ENCODE measurements around the gene EPHA4. TPM values are rescaled to one million over a fixed set of nuclear protein-coding genes. Genes with fewer than 3 reads are reported as not detected.

EPHA4 gene
- polyA plus RNA-seq, 1 of the 3 experiments (the other 2 are of a cell fraction) = 0.90 TPM

GRCh38 chr2:221478485-221478863 lies 93.6 kb downstream of the EPHA4 start (continued):
- TF ChIP-seq NRF1 (IDR thresholded peaks at IDR 0.05; ENCODE audit: low read depth, low read length) = no peak
- TF ChIP-seq EP300 (IDR thresholded peaks at IDR 0.05; ENCODE audit: borderline replicate concordance in 1 of 2, low read depth in 1 of 2, low read length in 1 of 2) = no peak

DNA sequence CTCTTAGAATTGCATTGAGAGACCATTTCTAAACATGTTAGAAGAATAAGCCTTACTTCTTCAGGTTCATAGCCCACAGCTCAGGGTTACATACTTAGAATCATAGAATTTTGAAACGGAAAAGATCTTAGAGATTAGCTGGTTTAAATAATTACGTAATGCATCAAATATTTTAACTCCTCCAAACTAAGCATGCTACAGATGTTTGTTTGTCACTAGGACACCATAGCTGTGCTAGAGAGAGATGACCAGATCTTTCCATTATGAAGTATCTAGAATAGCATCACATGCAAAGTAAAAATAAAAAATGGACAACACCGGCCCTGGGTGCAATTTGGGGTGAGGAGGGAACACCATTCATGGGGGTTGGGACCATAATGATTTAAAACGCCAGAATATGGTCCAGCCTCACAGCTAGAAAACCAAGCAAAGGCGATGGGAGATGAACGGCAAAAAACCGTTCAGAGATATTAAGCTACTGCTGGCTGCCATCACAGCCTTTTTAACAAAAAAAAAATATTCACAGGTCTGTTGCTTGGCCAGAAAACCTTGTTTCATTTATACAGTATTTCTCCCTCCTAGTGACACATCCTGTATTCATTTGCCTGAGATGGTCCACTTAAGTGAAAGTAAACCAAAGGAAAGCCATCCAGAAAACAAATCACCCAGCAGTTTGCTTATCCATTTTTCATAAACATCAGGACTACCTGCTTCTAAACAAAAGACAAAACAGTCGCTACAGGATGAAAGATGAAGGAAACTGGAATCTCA lies 94.2 kb downstream of the EPHA4 start:
- CTCF ChIA-PET = no interaction called here
- no peaks in the 10 kb centered on the region for H3K36me3 ChIP-seq (replicated peaks in 1 of 2; ENCODE audit: control insufficient read depth in 1 of 2, insufficient read depth in 2 of 2, low read length in 1 of 2)
- no peak overlapping the region for H3K9ac ChIP-seq
- WGBS (ENCODE audit: low lambda C conversion rate) = 17% methylated on average over 8 of the region's 8 CpGs
- H4K20me1 ChIP-seq (ENCODE audit: insufficient read depth) = no peaks in the 10 kb centered on the region
- H3K4me3 ChIP-seq (ENCODE audit: low read depth in 2 of 2, low read length in 1 of 2) = no peak overlapping the region
- H3K4me2 ChIP-seq = no peak overlapping the region
- H2AFZ ChIP-seq (ENCODE audit: low read depth) = no peak overlapping the region
- H3K27ac ChIP-seq (ENCODE audit: low read depth in 2 of 2, low read length in 1 of 2) = no peak overlapping the region
- no peaks in the 10 kb centered on the region for H3K4me1 ChIP-seq (ENCODE audit: control insufficient read depth in 1 of 2, insufficient read depth in 2 of 2, low read depth in 1 of 2, low read length in 1 of 2)
- H3K9me3 ChIP-seq = no peaks in the 10 kb centered on the region
- H3K27me3 ChIP-seq (ENCODE audit: insufficient read depth) = no peaks in the 10 kb centered on the region
- no peaks in the 10 kb centered on the region for H3K9me2 ChIP-seq
- no peak for DNase-seq
- no peaks in the 10 kb centered on the region for H3K79me2 ChIP-seq (ENCODE audit: insufficient read depth)
- POLR2A ChIA-PET = no interaction called here
- H3F3A ChIP-seq (replicated peaks; ENCODE audit: insufficient read depth) = no peaks in the 10 kb centered on the region
- TF ChIP-seq, protein P1, sequence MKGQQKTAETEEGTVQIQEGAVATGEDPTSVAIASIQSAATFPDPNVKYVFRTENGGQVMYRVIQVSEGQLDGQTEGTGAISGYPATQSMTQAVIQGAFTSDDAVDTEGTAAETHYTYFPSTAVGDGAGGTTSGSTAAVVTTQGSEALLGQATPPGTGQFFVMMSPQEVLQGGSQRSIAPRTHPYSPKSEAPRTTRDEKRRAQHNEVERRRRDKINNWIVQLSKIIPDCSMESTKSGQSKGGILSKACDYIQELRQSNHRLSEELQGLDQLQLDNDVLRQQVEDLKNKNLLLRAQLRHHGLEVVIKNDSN (IDR thresholded peaks at IDR 0.05; ENCODE audit: borderline replicate concordance, low read depth) = no peak
- TF ChIP-seq NFIC (IDR thresholded peaks at IDR 0.05; ENCODE audit: borderline replicate concordance) (no peak), RFX5 (IDR thresholded peaks at IDR 0.05; ENCODE audit: low read length) (no peak), FOSL2 (IDR thresholded peaks at IDR 0.05; ENCODE audit: borderline replicate concordance, low read depth) (no peak), SIN3A (IDR thresholded peaks at IDR 0.05; ENCODE audit: borderline replicate concordance, low read depth, low read length) (no peak), MEF2A (IDR thresholded peaks at IDR 0.05; ENCODE audit: borderline replicate concordance, low read depth) (no peak), TCF12 (IDR thresholded peaks at IDR 0.05) (no peak), GATA2 (CRISPR knock-in tag; IDR thresholded peaks at IDR 0.05) (no peak), POLR2AphosphoS5 (IDR thresholded peaks at IDR 0.05; ENCODE audit: low read depth, low read length) (no peak), MAX (IDR thresholded peaks at IDR 0.05; ENCODE audit: low read depth) (no peak), SMC3 (IDR thresholded peaks at IDR 0.05; ENCODE audit: low read depth, low read length) (no peak), EP300 (IDR thresholded peaks at IDR 0.05; ENCODE audit: borderline replicate concordance in 1 of 2, low read depth in 1 of 2, low read length in 1 of 2) (no peak), MXI1 (IDR thresholded peaks at IDR 0.05; ENCODE audit: low read depth, low read length) (no peak), ELF1 (IDR thresholded peaks at IDR 0.05) (no peak), RAD21 (IDR thresholded peaks at IDR 0.05; ENCODE audit: low read length) (no peak)
- TF ChIP-seq, protein P2, sequence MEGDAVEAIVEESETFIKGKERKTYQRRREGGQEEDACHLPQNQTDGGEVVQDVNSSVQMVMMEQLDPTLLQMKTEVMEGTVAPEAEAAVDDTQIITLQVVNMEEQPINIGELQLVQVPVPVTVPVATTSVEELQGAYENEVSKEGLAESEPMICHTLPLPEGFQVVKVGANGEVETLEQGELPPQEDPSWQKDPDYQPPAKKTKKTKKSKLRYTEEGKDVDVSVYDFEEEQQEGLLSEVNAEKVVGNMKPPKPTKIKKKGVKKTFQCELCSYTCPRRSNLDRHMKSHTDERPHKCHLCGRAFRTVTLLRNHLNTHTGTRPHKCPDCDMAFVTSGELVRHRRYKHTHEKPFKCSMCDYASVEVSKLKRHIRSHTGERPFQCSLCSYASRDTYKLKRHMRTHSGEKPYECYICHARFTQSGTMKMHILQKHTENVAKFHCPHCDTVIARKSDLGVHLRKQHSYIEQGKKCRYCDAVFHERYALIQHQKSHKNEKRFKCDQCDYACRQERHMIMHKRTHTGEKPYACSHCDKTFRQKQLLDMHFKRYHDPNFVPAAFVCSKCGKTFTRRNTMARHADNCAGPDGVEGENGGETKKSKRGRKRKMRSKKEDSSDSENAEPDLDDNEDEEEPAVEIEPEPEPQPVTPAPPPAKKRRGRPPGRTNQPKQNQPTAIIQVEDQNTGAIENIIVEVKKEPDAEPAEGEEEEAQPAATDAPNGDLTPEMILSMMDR (IDR thresholded peaks at IDR 0.05) = no peak
- TF ChIP-seq, protein P3, sequence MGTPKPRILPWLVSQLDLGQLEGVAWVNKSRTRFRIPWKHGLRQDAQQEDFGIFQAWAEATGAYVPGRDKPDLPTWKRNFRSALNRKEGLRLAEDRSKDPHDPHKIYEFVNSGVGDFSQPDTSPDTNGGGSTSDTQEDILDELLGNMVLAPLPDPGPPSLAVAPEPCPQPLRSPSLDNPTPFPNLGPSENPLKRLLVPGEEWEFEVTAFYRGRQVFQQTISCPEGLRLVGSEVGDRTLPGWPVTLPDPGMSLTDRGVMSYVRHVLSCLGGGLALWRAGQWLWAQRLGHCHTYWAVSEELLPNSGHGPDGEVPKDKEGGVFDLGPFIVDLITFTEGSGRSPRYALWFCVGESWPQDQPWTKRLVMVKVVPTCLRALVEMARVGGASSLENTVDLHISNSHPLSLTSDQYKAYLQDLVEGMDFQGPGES (IDR thresholded peaks at IDR 0.05; ENCODE audit: low read depth, low read length) = no peak
